Hair follicle dermal papilla cell (primary cell): Measurements from ENCODE around the gene GEMIN8. TPM values are rescaled to one million over a fixed set of nuclear protein-coding genes. Genes with fewer than 3 reads are reported as not detected.

Experiments
- total RNA-seq: library from RNA; depleted of rRNA; stranded (reverse); fragments of >200 nt; gene quantifications from 2 replicates; pipeline ENCODE4 v1.2.3, GENCODE V29; 2012

GEMIN8 gene, protein sequence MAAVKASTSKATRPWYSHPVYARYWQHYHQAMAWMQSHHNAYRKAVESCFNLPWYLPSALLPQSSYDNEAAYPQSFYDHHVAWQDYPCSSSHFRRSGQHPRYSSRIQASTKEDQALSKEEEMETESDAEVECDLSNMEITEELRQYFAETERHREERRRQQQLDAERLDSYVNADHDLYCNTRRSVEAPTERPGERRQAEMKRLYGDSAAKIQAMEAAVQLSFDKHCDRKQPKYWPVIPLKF
- 20.6 and 23.4 TPM in 2 replicates for total RNA-seq

GRCh38 chrX:14029425-14030173, at the start of gene GEMIN8:
GEMIN8 (minus strand) TSS chrX:14029892; CDS start chrX:14021478, 8,414 bp downstream.

Other genes with a start within 250 kb of the GEMIN8 start
- 9.8 and 20.3 TPM in 2 replicates for gene GPM6B, start 212.8 kb downstream of the GEMIN8 start, total RNA-seq